ENCODE data around the gene PTGR2. TPM values are rescaled to one million over a fixed set of nuclear protein-coding genes. Genes with fewer than 3 reads are reported as not detected.

The PTGR2 gene
- total RNA-seq, 2 donors from 2014 or later = 2.2 to 4.3 TPM

- Histone ChIP-seq H3K9me3 (no peaks in the 10 kb centered on the region), H3K4me3 (no peak overlapping the region), H3K27ac (no peak overlapping the region), H3K36me3 (no peaks in the 10 kb centered on the region), H3K27me3 (replicated peaks; ENCODE audit: insufficient read depth) (no peaks in the 10 kb centered on the region), H3K4me1 (ENCODE audit: control insufficient read depth in 1 of 2, low read depth in 2 of 2) (no peaks in the 10 kb centered on the region)
- TF ChIP-seq CTCF (IDR thresholded peaks at IDR 0.05) = no peak
- ATAC-seq (ENCODE audit: insufficient number of reproducible peaks, low FRiP score, low read depth) (no peak), DNase-seq (ENCODE audit: low spot score) (no peak)
Observed at GRCh38 chr14:73870525-73871235, 19.0 kb downstream of the PTGR2 start.

GRCh38 chr14:73873660-73874059 is 22.0 kb downstream of the PTGR2 start:
- TF ChIP-seq CTCF (IDR thresholded peaks at IDR 0.05) = no peak
- H3K27me3 ChIP-seq (replicated peaks; ENCODE audit: insufficient read depth) = no peaks in the 10 kb centered on the region
- H3K36me3 ChIP-seq = no peaks in the 10 kb centered on the region
- DNase-seq (ENCODE audit: low spot score) (no peak), ATAC-seq (ENCODE audit: insufficient number of reproducible peaks, low FRiP score, low read depth) (no peak)
- no peaks in the 10 kb centered on the region for H3K9me3 ChIP-seq
- no peaks in the 10 kb centered on the region for H3K4me1 ChIP-seq (ENCODE audit: control insufficient read depth in 1 of 2, low read depth in 2 of 2)
- no peak overlapping the region for H3K4me3 ChIP-seq
- H3K27ac ChIP-seq = no peak overlapping the region

- ATAC-seq (ENCODE audit: insufficient number of reproducible peaks, low FRiP score, low read depth) (no peak), DNase-seq (ENCODE audit: low spot score) (no peak)
- Histone ChIP-seq H3K4me1 (ENCODE audit: control insufficient read depth in 1 of 2, low read depth in 2 of 2) (no peaks in the 10 kb centered on the region), H3K4me3 (no peak overlapping the region), H3K27me3 (replicated peaks; ENCODE audit: insufficient read depth) (no peaks in the 10 kb centered on the region), H3K36me3 (no peaks in the 10 kb centered on the region), H3K27ac (no peak overlapping the region), H3K9me3 (no peaks in the 10 kb centered on the region)
- TF ChIP-seq CTCF (IDR thresholded peaks at IDR 0.05) = no peak
Observed at GRCh38 chr14:73877790-73878189, 26.2 kb downstream of the PTGR2 start.

- H3K4me1 ChIP-seq (ENCODE audit: control insufficient read depth in 1 of 2, low read depth in 2 of 2) = no peaks in the 10 kb centered on the region
- no peaks in the 10 kb centered on the region for H3K36me3 ChIP-seq
- H3K9me3 ChIP-seq = no peaks in the 10 kb centered on the region
- no peaks in the 10 kb centered on the region for H3K27me3 ChIP-seq (replicated peaks; ENCODE audit: insufficient read depth)
- no peak for TF ChIP-seq CTCF (IDR thresholded peaks at IDR 0.05)
- H3K4me3 ChIP-seq = no peak overlapping the region
- ATAC-seq (ENCODE audit: insufficient number of reproducible peaks, low FRiP score, low read depth) = no peak
- DNase-seq (ENCODE audit: low spot score) = no peak
- H3K27ac ChIP-seq = no peak overlapping the region
Observed at GRCh38 chr14:73878436-73878835, 26.8 kb downstream of the PTGR2 start.

GRCh38 chr14:73879027-73879426 is 27.4 kb downstream of the PTGR2 start:
- ATAC-seq (ENCODE audit: insufficient number of reproducible peaks, low FRiP score, low read depth) (no peak), DNase-seq (ENCODE audit: low spot score) (no peak)
- no peaks in the 10 kb centered on the region for H3K36me3 ChIP-seq
- no peaks in the 10 kb centered on the region for H3K27me3 ChIP-seq (replicated peaks; ENCODE audit: insufficient read depth)
- no peak for TF ChIP-seq CTCF (IDR thresholded peaks at IDR 0.05)
- H3K9me3 ChIP-seq = no peaks in the 10 kb centered on the region
- H3K4me1 ChIP-seq (ENCODE audit: control insufficient read depth in 1 of 2, low read depth in 2 of 2) = no peaks in the 10 kb centered on the region
- H3K4me3 ChIP-seq = no peak overlapping the region
- no peak overlapping the region for H3K27ac ChIP-seq

Measured in thoracic aorta (tissue), 2 donors.